ENCODE data around the gene SIAH1. TPM values are rescaled to one million over a fixed set of nuclear protein-coding genes. Genes with fewer than 3 reads are reported as not detected.

Gene SIAH1
- total RNA-seq, 1 experiment from 2014 or later, result 22.7 TPM

DNA sequence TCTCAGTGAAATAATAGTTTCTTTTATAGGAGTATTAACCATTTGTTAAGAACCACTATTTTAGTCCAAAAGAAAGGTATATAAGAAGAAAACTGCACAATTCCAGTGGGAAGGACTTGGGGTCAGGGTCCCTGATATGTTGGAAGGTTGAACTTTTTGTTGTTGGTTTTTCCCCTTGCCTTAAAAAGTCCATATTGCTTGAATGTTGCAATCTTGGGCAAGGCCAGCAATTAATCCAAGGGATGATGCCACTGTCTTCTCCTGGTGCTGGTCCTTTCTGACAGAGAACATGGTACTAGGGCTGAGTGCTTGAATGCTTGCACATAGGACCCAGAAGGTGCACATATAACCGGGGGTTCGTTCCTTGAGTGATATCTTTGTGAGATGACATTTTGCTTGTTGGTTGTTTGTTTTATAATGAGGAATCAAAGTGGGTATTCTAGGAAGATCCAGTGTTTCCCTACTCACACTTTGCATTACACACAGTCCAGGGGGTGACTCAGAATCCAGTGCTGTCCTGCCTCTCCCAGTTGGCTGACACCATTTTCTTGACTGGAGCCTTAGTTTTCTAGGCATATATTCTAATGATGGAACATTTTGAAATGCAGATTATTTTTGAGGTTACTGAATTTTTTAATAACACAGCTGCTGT, 54.9 kb downstream of the SIAH1 start:
- ChIA-PET RAD21 (ENCODE audit: low non-redundant PET in 1 of 2, low total read pairs in 2 of 2, uncharacterized antibody in 2 of 2, unreplicated experiment in 2 of 2) (no interaction called here), CTCF (no interaction called here), POLR2A (no interaction called here)
- no peak for ATAC-seq
- Histone ChIP-seq H3K27ac (ENCODE audit: low read depth, low read length) (no peak overlapping the region), H3K4me2 (ENCODE audit: low read length) (no peak overlapping the region), H3K9me2 (ENCODE audit: insufficient read depth) (no peaks in the 10 kb centered on the region), H2AFZ (ENCODE audit: low read depth, low read length, poor library complexity, severe bottlenecking) (no peak overlapping the region), H3K79me2 (ENCODE audit: insufficient read depth, low read length) (no peaks in the 10 kb centered on the region), H3K27me3 (ENCODE audit: insufficient read depth, low read length) (no peaks in the 10 kb centered on the region), H3K9me3 (ENCODE audit: control insufficient read depth in 1 of 2, insufficient read depth in 1 of 2, low read depth in 1 of 2, low read length in 2 of 2) (no peaks in the 10 kb centered on the region), H3K36me3 (ENCODE audit: control insufficient read depth in 1 of 2, insufficient read depth in 2 of 2, low read length in 2 of 2) (0 out of 4 replicates have a peak, but pooled peaks cover 0 to 4% of the 10 kb centered on the region in 2 experiments), H4K20me1 (ENCODE audit: insufficient read depth) (no peaks in the 10 kb centered on the region; the same call in 1 of the 2 replicates), H3K4me3 (replicated peaks in 1 of 2; ENCODE audit: low read depth in 1 of 2, low read length in 2 of 2) (no peak overlapping the region), H3K4me1 (ENCODE audit: control insufficient read depth in 1 of 2, insufficient read depth in 2 of 2, low read length in 2 of 2) (no peaks in the 10 kb centered on the region), H3K9ac (ENCODE audit: low read length) (no peak overlapping the region)
- BruUV-seq (replicated peaks), result no TSS peak
- no peak for DNase-seq (ENCODE audit: low read depth, low spot score)
- intact Hi-C loops (cut with micrococcal nuclease), result no loop called here
- TF ChIP-seq SP1 (IDR thresholded peaks at IDR 0.05; ENCODE audit: low read depth) (no peak), ZFX (IDR thresholded peaks at IDR 0.05) (no peak), RAD21 (IDR thresholded peaks at IDR 0.05; ENCODE audit: low read depth) (no peak), JUND (IDR thresholded peaks at IDR 0.05) (no peak), FOSL1 (IDR thresholded peaks at IDR 0.05; ENCODE audit: low read depth) (no peak)

DNA sequence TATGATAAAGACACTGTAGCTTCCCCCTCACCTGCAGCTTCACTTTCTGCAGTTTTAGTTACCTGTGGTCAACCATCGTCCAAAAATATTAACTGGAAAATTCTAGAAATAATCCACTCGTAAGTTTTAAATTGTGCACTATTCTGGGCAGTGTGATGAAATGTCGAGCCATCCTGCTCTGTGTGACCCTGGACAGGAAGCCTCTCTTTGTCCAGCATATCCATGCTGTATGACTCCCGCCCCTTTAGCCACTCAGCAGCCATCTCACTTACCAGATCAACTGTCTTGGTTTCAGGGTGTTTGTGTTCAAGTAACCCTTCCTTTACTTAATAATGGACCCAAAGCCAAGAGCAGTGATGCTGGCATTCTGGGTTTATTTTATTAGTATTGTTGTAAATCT, 56.1 kb downstream of the SIAH1 start:
- no peak for DNase-seq (ENCODE audit: low read depth, low spot score)
- ChIA-PET RAD21 (ENCODE audit: low non-redundant PET in 1 of 2, low total read pairs in 2 of 2, uncharacterized antibody in 2 of 2, unreplicated experiment in 2 of 2) (interaction anchor here in 1 of 2 experiments (0.9 kb wide), 1 partner anchor 198 kb away, joined by 3 read pairs; no protein-coding TSS in a partner anchor), POLR2A (no interaction called here), CTCF (no interaction called here)
- Histone ChIP-seq H2AFZ (ENCODE audit: low read depth, low read length, poor library complexity, severe bottlenecking) (no peak overlapping the region), H3K9ac (ENCODE audit: low read length) (no peak overlapping the region), H3K9me3 (ENCODE audit: control insufficient read depth in 1 of 2, insufficient read depth in 1 of 2, low read depth in 1 of 2, low read length in 2 of 2) (no peaks in the 10 kb centered on the region), H4K20me1 (ENCODE audit: insufficient read depth) (no peaks in the 10 kb centered on the region; the same call in 1 of the 2 replicates), H3K4me2 (ENCODE audit: low read length) (no peak overlapping the region), H3K4me3 (replicated peaks in 1 of 2; ENCODE audit: low read depth in 1 of 2, low read length in 2 of 2) (no peak overlapping the region), H3K4me1 (ENCODE audit: control insufficient read depth in 1 of 2, insufficient read depth in 2 of 2, low read length in 2 of 2) (no peaks in the 10 kb centered on the region), H3K79me2 (ENCODE audit: insufficient read depth, low read length) (no peaks in the 10 kb centered on the region), H3K9me2 (ENCODE audit: insufficient read depth) (no peaks in the 10 kb centered on the region), H3K27ac (ENCODE audit: low read depth, low read length) (no peak overlapping the region), H3K27me3 (ENCODE audit: insufficient read depth, low read length) (no peaks in the 10 kb centered on the region), H3K36me3 (ENCODE audit: control insufficient read depth in 1 of 2, insufficient read depth in 2 of 2, low read length in 2 of 2) (0 out of 4 replicates have a peak, but pooled peaks cover 0 to 2% of the 10 kb centered on the region in 2 experiments)
- BruUV-seq (replicated peaks), result no TSS peak
- ATAC-seq, result no peak
- intact Hi-C loops (cut with micrococcal nuclease), result no loop called here
- TF ChIP-seq, protein P1, sequence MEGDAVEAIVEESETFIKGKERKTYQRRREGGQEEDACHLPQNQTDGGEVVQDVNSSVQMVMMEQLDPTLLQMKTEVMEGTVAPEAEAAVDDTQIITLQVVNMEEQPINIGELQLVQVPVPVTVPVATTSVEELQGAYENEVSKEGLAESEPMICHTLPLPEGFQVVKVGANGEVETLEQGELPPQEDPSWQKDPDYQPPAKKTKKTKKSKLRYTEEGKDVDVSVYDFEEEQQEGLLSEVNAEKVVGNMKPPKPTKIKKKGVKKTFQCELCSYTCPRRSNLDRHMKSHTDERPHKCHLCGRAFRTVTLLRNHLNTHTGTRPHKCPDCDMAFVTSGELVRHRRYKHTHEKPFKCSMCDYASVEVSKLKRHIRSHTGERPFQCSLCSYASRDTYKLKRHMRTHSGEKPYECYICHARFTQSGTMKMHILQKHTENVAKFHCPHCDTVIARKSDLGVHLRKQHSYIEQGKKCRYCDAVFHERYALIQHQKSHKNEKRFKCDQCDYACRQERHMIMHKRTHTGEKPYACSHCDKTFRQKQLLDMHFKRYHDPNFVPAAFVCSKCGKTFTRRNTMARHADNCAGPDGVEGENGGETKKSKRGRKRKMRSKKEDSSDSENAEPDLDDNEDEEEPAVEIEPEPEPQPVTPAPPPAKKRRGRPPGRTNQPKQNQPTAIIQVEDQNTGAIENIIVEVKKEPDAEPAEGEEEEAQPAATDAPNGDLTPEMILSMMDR (IDR thresholded peaks at IDR 0.05 in 2 of 3, conservative IDR thresholded peaks at IDR 0.05 in 1 of 3; ENCODE audit: borderline replicate concordance in 1 of 3, insufficient read depth in 1 of 3, low read depth in 2 of 3, low read length in 2 of 3), result no peak
- TF ChIP-seq, protein P2, sequence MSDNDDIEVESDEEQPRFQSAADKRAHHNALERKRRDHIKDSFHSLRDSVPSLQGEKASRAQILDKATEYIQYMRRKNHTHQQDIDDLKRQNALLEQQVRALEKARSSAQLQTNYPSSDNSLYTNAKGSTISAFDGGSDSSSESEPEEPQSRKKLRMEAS (IDR thresholded peaks at IDR 0.05), result no peak
- TF ChIP-seq ZFX (IDR thresholded peaks at IDR 0.05) (no peak), POLR2AphosphoS5 (IDR thresholded peaks at IDR 0.05; ENCODE audit: low read depth, low read length) (no peak), ELF1 (IDR thresholded peaks at IDR 0.05; ENCODE audit: borderline replicate concordance, low read depth) (no peak), EZH2phosphoT487 (IDR thresholded peaks at IDR 0.05; ENCODE audit: borderline replicate concordance) (no peak), TCF7L2 (IDR thresholded peaks at IDR 0.05; ENCODE audit: borderline replicate concordance, extremely low read depth, insufficient read depth, insufficient read length) (no peak), SRF (IDR thresholded peaks at IDR 0.05; ENCODE audit: low read depth) (no peak), CBX3 (IDR thresholded peaks at IDR 0.05; ENCODE audit: low read depth) (no peak), YY1 (IDR thresholded peaks at IDR 0.05; ENCODE audit: extremely low read depth, insufficient replicate concordance, low read depth, low read length) (no peak), ZNF274 (IDR thresholded peaks at IDR 0.05; ENCODE audit: low read depth, low read length) (no peak)
- TF ChIP-seq, protein P3, sequence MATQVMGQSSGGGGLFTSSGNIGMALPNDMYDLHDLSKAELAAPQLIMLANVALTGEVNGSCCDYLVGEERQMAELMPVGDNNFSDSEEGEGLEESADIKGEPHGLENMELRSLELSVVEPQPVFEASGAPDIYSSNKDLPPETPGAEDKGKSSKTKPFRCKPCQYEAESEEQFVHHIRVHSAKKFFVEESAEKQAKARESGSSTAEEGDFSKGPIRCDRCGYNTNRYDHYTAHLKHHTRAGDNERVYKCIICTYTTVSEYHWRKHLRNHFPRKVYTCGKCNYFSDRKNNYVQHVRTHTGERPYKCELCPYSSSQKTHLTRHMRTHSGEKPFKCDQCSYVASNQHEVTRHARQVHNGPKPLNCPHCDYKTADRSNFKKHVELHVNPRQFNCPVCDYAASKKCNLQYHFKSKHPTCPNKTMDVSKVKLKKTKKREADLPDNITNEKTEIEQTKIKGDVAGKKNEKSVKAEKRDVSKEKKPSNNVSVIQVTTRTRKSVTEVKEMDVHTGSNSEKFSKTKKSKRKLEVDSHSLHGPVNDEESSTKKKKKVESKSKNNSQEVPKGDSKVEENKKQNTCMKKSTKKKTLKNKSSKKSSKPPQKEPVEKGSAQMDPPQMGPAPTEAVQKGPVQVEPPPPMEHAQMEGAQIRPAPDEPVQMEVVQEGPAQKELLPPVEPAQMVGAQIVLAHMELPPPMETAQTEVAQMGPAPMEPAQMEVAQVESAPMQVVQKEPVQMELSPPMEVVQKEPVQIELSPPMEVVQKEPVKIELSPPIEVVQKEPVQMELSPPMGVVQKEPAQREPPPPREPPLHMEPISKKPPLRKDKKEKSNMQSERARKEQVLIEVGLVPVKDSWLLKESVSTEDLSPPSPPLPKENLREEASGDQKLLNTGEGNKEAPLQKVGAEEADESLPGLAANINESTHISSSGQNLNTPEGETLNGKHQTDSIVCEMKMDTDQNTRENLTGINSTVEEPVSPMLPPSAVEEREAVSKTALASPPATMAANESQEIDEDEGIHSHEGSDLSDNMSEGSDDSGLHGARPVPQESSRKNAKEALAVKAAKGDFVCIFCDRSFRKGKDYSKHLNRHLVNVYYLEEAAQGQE (IDR thresholded peaks at IDR 0.05; ENCODE audit: low read depth), result no peak
